BJ (cell line): ENCODE results near the gene NGEF. TPM values are rescaled to one million over a fixed set of nuclear protein-coding genes. Genes with fewer than 3 reads are reported as not detected.

Source experiments
- CTCF ChIA-PET: fragments of 350-600 bp; formaldehyde crosslinking; extraction: SDS; loops from one replicate; lab custom pipeline; 2021; ENCODE audit warnings: antibody characterized with exemption, inconsistent platforms; lab: Yijun Ruan, JAX
- POLR2A ChIA-PET: fragments of 300-600 bp; sonication (Branson Sonifier 250); formaldehyde crosslinking; extraction: SDS; loops from one replicate; lab custom pipeline; 2021; ENCODE audit warnings: antibody characterized with exemption; lab: Charles Lee
- DNase-seq: peaks from one replicate; pipeline ENCODE4 v3.0.0-alpha.2; 2011; ENCODE audit warnings: low read depth
- H3K27me3 ChIP-seq: 2 replicates; pipeline ENCODE4 v1.6.0; 2011; ENCODE audit warnings: low read length; ENCODE audit not compliant: control insufficient read depth, insufficient read depth
- H3K36me3 ChIP-seq: 2 replicates; pipeline ENCODE4 v1.5.1; 2011; ENCODE audit warnings: low read length; ENCODE audit not compliant: control insufficient read depth, insufficient read depth
- H3K4me3 ChIP-seq: 2 replicates; pipeline ENCODE4 v1.5.1; 2011; ENCODE audit warnings: low read depth, mild to moderate bottlenecking, control low read depth, low read length
- polyA plus RNA-seq: library from polyadenylated mRNA; depleted of rRNA; stranded (reverse); fragments of >200 nt; gene quantifications from 2 replicates; pipeline ENCODE4 v1.2.3, GENCODE V29; 2011
- TF ChIP-seq, protein P1 (sequence below): IDR thresholded peaks from 2 replicates; pipeline ENCODE4 v1.5.1; 2011; ENCODE audit warnings: low read depth, mild to moderate bottlenecking, control low read depth, inconsistent platforms, low read length, moderate library complexity; ENCODE audit not compliant: insufficient read depth

Gene NGEF
- polyA plus RNA-seq, 1 experiment: 0.23 TPM

- no peaks in the 10 kb centered on the region for H3K36me3 ChIP-seq
- ChIA-PET CTCF (interaction anchor here (0.9 to 1.1 kb wide), 2 partner anchors 9 to 16 kb away, joined by 3 to 4 read pairs; no protein-coding TSS in a partner anchor), POLR2A (no interaction called here)
- H3K4me3 ChIP-seq: no peak within 1 kb of the TSS
- no peaks in the 10 kb centered on the region for H3K27me3 ChIP-seq
- DNase-seq: no peak
- TF ChIP-seq, protein P1, sequence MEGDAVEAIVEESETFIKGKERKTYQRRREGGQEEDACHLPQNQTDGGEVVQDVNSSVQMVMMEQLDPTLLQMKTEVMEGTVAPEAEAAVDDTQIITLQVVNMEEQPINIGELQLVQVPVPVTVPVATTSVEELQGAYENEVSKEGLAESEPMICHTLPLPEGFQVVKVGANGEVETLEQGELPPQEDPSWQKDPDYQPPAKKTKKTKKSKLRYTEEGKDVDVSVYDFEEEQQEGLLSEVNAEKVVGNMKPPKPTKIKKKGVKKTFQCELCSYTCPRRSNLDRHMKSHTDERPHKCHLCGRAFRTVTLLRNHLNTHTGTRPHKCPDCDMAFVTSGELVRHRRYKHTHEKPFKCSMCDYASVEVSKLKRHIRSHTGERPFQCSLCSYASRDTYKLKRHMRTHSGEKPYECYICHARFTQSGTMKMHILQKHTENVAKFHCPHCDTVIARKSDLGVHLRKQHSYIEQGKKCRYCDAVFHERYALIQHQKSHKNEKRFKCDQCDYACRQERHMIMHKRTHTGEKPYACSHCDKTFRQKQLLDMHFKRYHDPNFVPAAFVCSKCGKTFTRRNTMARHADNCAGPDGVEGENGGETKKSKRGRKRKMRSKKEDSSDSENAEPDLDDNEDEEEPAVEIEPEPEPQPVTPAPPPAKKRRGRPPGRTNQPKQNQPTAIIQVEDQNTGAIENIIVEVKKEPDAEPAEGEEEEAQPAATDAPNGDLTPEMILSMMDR: no peak
These were observed 142.9 kb downstream of the NGEF start, which contains the start of gene SNORC for GRCh38 chr2:232870018-232870765. Gene SNORC (plus strand): TSS chr2:232870264. CDS start chr2:232870342, 78 bp downstream.

- TF ChIP-seq, protein P1: no peak
- CTCF ChIA-PET: interaction anchor here (0.9 to 1.1 kb wide), 2 partner anchors 8 to 15 kb away, joined by 3 to 4 read pairs; no protein-coding TSS in a partner anchor
- POLR2A ChIA-PET: no interaction called here
- Histone ChIP-seq H3K27me3 (no peaks in the 10 kb centered on the region), H3K4me3 (no peak overlapping the region), H3K36me3 (no peaks in the 10 kb centered on the region)
- DNase-seq: no peak
These were observed 143.7 kb downstream of the NGEF start for GRCh38 chr2:232869138-232870017.

- ChIA-PET POLR2A (no interaction called here), CTCF (interaction anchor here (0.6 to 1.1 kb wide), 2 partner anchors 14 to 16 kb away, joined by 3 read pairs; no protein-coding TSS in a partner anchor)
- H3K27me3 ChIP-seq: no peaks in the 10 kb centered on the region
- DNase-seq: no peak
- H3K36me3 ChIP-seq: no peaks in the 10 kb centered on the region; the same call in 1 of the 2 replicates
- TF ChIP-seq, protein P1: no peak
- H3K4me3 ChIP-seq: no peak overlapping the region
These were observed 147.0 kb downstream of the NGEF start for GRCh38 chr2:232866104-232866503.

- ChIA-PET CTCF (interaction anchor here (1.1 kb wide), 1 partner anchor 17 kb away, joined by 3 read pairs; no protein-coding TSS in a partner anchor), POLR2A (no interaction called here)
- no peaks in the 10 kb centered on the region; the same call in 1 of the 2 replicates for H3K36me3 ChIP-seq
- TF ChIP-seq, protein P1: no peak
- no peak for DNase-seq
- no peak overlapping the region for H3K4me3 ChIP-seq
- no peaks in the 10 kb centered on the region for H3K27me3 ChIP-seq
These were observed 147.9 kb downstream of the NGEF start for GRCh38 chr2:232865165-232865564.
